Activated naive CD4-positive, alpha-beta T cell treated with anti-CD3 and anti-CD28 coated beads for 36 hours (primary cell): ENCODE data around the gene EEF1A1. TPM values are rescaled to one million over a fixed set of nuclear protein-coding genes. Genes with fewer than 3 reads are reported as not detected.
"Not testable (repeated sequence)": the region's sequence is repeated elsewhere in the genome, so short reads cannot be mapped to it uniquely, and the experiment has no call there.

ENCODE experiments used
- CTCF ChIA-PET: fragments of 350-600 bp; sonication (Branson Sonifier 250); formaldehyde crosslinking; loops from one replicate; lab custom pipeline; 2021; ENCODE audit warnings: antibody characterized with exemption; lab: Charles Lee
- DNase-seq: peaks from one replicate; pipeline ENCODE4 v3.0.0-alpha.2; 2020
- H3K27ac Mint-ChIP-seq: one replicate; pipeline ENCODE4 v1.8.0; 2021; ENCODE audit warnings: mild to moderate bottlenecking, mixed read lengths
- H3K27me3 Mint-ChIP-seq: one replicate; pipeline ENCODE4 v1.8.0; 2021; ENCODE audit warnings: low read depth, mixed read lengths
- H3K36me3 Mint-ChIP-seq: one replicate; pipeline ENCODE4 v1.8.0; 2021; ENCODE audit warnings: low read depth, mixed read lengths
- H3K4me1 Mint-ChIP-seq: one replicate; pipeline ENCODE4 v1.8.0; 2021; ENCODE audit warnings: low read depth, mixed read lengths
- H3K4me3 Mint-ChIP-seq: one replicate; pipeline ENCODE4 v1.8.0; 2021; ENCODE audit warnings: mild to moderate bottlenecking, moderate library complexity, mixed read lengths
- H3K9me3 Mint-ChIP-seq: one replicate; pipeline ENCODE4 v1.8.0; 2021; ENCODE audit warnings: mixed read lengths
- intact Hi-C: fragments of 100-400 bp; cut with micrococcal nuclease; formaldehyde crosslinking; loops from one replicate; pipeline ENCODE4 v1.15.1; 2023
- total RNA-seq, 2 experiments: library from RNA; stranded (reverse); gene quantifications; one replicate each; pipeline ENCODE4 v1.2.3, GENCODE V29; 2021

EEF1A1 gene
- total RNA-seq, 2 experiments from 2014 or later, result 18,342 to 18,732 TPM

- no peaks in the 10 kb centered on the region for H3K36me3 Mint-ChIP-seq
- H3K27ac Mint-ChIP-seq, result no peak overlapping the region
- intact Hi-C loops, result no loop called here
- H3K4me3 Mint-ChIP-seq, result no peak overlapping the region
- H3K4me1 Mint-ChIP-seq, result peaks cover 24% of the 10 kb centered on the region
- no peak for DNase-seq
- CTCF ChIA-PET, result interaction anchor here (2.4 kb wide), 1 partner anchor 54 kb away, joined by 8 read pairs; no protein-coding TSS in a partner anchor
- H3K27me3 Mint-ChIP-seq, result no peaks in the 10 kb centered on the region
- no peaks in the 10 kb centered on the region for H3K9me3 Mint-ChIP-seq
Observed at GRCh38 chr6:73556836-73557235, 36.0 kb upstream of the EEF1A1 start.

GRCh38 chr6:73555380-73555949 lies 34.6 kb upstream of the EEF1A1 start:
- H3K27ac Mint-ChIP-seq, DNase-seq, intact Hi-C loops, CTCF ChIA-PET, H3K9me3 Mint-ChIP-seq, H3K27me3 Mint-ChIP-seq, H3K4me3 Mint-ChIP-seq, H3K36me3 Mint-ChIP-seq: not testable (repeated sequence)
- H3K4me1 Mint-ChIP-seq, result peaks cover 18% of the 10 kb centered on the region

DNA sequence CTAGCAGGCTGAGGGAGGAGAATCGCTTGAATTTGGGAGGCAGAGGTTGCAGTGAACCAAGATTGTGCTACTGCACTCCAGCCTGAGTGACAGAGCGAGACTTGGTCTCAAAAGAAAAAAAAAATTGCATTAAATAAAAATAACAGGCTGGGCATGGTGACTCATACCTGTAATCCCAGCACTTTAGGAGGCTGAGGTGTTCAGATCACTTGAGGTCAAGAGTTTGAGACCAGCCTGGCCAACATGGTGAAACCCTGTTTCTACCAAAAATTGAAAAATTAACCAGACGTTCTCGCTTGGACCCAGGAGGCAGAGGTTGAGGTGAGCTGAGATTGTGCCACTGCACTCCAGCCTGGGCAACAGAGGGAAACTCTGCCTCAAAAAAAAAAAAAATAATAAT lies 30.3 kb upstream of the EEF1A1 start:
- H3K4me1 Mint-ChIP-seq, H3K36me3 Mint-ChIP-seq, intact Hi-C loops, H3K9me3 Mint-ChIP-seq, H3K27ac Mint-ChIP-seq, H3K27me3 Mint-ChIP-seq, H3K4me3 Mint-ChIP-seq, DNase-seq: not testable (repeated sequence)
- CTCF ChIA-PET, result interaction anchor here (0.6 kb wide), 1 partner anchor 52 kb away, joined by 3 read pairs; no protein-coding TSS in a partner anchor

GRCh38 chr6:73548458-73549446 lies 27.9 kb upstream of the EEF1A1 start:
- H3K9me3 Mint-ChIP-seq, result no peaks in the 10 kb centered on the region
- no peak for DNase-seq
- no peak overlapping the region for H3K4me3 Mint-ChIP-seq
- no peaks in the 10 kb centered on the region for H3K4me1 Mint-ChIP-seq
- no peaks in the 10 kb centered on the region for H3K36me3 Mint-ChIP-seq
- no peak overlapping the region for H3K27ac Mint-ChIP-seq
- H3K27me3 Mint-ChIP-seq, result no peaks in the 10 kb centered on the region
- CTCF ChIA-PET, result interaction anchor here (0.7 to 2.2 kb wide), 4 partner anchors 51 to 742 kb away, joined by 3 to 9 read pairs (median 3); no protein-coding TSS in a partner anchor
- intact Hi-C loops, result no loop called here

DNA sequence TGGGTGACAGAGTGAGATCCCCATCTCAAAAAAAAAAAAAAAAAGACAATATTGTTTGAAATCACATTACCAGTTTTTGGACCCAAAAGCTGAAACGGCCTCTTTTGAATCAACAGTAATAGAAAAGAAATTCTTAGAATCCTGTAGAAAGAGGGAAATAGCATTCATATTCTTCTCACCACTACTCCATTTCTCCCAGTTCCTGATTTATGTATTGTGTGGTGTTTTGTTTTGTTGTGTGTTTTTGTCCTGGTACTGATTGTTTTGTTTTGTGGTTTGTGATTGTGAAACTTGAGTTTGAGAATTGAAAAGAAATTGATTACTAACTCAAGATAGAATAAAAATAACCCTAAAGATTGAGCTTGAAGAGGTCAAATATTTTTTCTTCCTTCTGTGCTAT lies 26.2 kb upstream of the EEF1A1 start:
- Mint-ChIP-seq H3K4me1 (no peaks in the 10 kb centered on the region), H3K36me3 (no peaks in the 10 kb centered on the region), H3K4me3 (no peak overlapping the region), H3K9me3 (no peaks in the 10 kb centered on the region), H3K27ac (no peak overlapping the region), H3K27me3 (no peaks in the 10 kb centered on the region)
- intact Hi-C loops, result no loop called here
- CTCF ChIA-PET, result interaction anchor here (0.6 kb wide), 1 partner anchor 51 kb away, joined by 3 read pairs; no protein-coding TSS in a partner anchor
- no peak for DNase-seq

DNA sequence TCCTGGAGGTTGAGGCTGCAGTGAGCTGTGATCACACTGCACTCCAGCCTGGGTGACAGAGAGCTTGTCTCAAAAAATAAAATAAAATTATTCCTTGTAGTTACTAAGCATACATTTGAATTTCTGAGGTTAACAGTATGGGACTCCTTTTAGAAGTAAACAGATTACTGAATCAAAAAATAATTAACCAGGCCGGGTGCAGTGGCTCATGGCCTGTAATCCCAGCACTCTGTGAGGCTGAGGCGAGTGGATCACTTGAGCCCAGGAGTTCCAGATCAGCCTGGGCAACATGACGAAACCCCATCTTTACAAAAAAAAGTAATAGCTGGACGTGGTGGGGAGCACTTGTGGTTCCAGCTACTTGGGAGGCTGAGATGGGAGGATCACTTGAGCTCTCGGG lies 22.1 kb upstream of the EEF1A1 start:
- DNase-seq, result no peak
- H3K4me1 Mint-ChIP-seq, result no peaks in the 10 kb centered on the region
- H3K9me3 Mint-ChIP-seq, result no peaks in the 10 kb centered on the region
- no peaks in the 10 kb centered on the region for H3K36me3 Mint-ChIP-seq
- CTCF ChIA-PET, result interaction anchor here (0.7 to 1.4 kb wide), 4 partner anchors 35 to 145 kb away, joined by 3 to 9 read pairs (median 4); no protein-coding TSS in a partner anchor
- H3K27me3 Mint-ChIP-seq, result no peaks in the 10 kb centered on the region
- H3K4me3 Mint-ChIP-seq, result no peak overlapping the region
- no peak overlapping the region for H3K27ac Mint-ChIP-seq
- intact Hi-C loops, result no loop called here

GRCh38 chr6:73542481-73542880 lies 21.6 kb upstream of the EEF1A1 start:
- H3K9me3 Mint-ChIP-seq, H3K27ac Mint-ChIP-seq, H3K4me1 Mint-ChIP-seq, intact Hi-C loops, H3K4me3 Mint-ChIP-seq, H3K36me3 Mint-ChIP-seq, H3K27me3 Mint-ChIP-seq, DNase-seq: not testable (repeated sequence)
- CTCF ChIA-PET, result interaction anchor here (0.9 to 1.4 kb wide), 3 partner anchors 35 to 68 kb away, joined by 3 to 9 read pairs (median 4); no protein-coding TSS in a partner anchor

- intact Hi-C loops, result no loop called here
- Mint-ChIP-seq H3K27ac (peak overlapping the region; percentile 13), H3K36me3 (no peaks in the 10 kb centered on the region), H3K4me3 (no peak overlapping the region), H3K27me3 (no peaks in the 10 kb centered on the region), H3K9me3 (no peaks in the 10 kb centered on the region), H3K4me1 (no peaks in the 10 kb centered on the region)
- CTCF ChIA-PET, result interaction anchor here (0.6 kb wide), 1 partner anchor 112 kb away, joined by 3 read pairs; no protein-coding TSS in a partner anchor
- DNase-seq, result no peak
Observed at GRCh38 chr6:73538116-73538779, 17.4 kb upstream of the EEF1A1 start.

GRCh38 chr6:73537677-73538076 lies 16.8 kb upstream of the EEF1A1 start:
- CTCF ChIA-PET, result interaction anchor here (0.6 kb wide), 2 partner anchors 41 to 112 kb away, joined by 3 to 4 read pairs; no protein-coding TSS in a partner anchor
- peak overlapping the region; percentile 64 for H3K27ac Mint-ChIP-seq
- intact Hi-C loops, result no loop called here
- H3K4me1 Mint-ChIP-seq, result no peaks in the 10 kb centered on the region
- H3K27me3 Mint-ChIP-seq, result no peaks in the 10 kb centered on the region
- DNase-seq, result no peak
- no peak overlapping the region for H3K4me3 Mint-ChIP-seq
- no peaks in the 10 kb centered on the region for H3K36me3 Mint-ChIP-seq
- no peaks in the 10 kb centered on the region for H3K9me3 Mint-ChIP-seq

DNA sequence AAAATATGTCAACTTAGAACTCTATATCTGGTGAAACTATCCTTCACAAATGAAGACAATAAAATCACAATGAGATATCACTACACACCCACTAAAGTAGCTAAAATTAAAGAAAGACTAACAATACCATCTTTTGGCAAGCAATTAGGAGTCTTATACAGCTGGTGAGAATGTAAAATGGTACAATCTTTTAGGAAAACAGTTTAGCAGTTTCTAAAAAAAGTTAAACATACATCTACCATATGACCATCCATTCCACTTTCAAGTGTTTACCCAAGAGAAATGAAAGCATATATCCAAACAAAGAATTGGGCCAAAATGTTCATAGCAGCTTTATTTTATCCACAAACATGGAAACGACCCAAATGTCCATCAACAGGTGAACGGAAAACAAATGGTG lies 13.8 kb upstream of the EEF1A1 start:
- Mint-ChIP-seq H3K27ac (no peak overlapping the region), H3K36me3 (no peaks in the 10 kb centered on the region), H3K4me1 (no peaks in the 10 kb centered on the region), H3K9me3 (no peaks in the 10 kb centered on the region), H3K27me3 (no peaks in the 10 kb centered on the region), H3K4me3 (no peak overlapping the region)
- intact Hi-C loops, result no loop called here
- no peak for DNase-seq
- CTCF ChIA-PET, result interaction anchor here (0.7 kb wide), 1 partner anchor 39 kb away, joined by 3 read pairs; no protein-coding TSS in a partner anchor

GRCh38 chr6:73532293-73532692 lies 11.5 kb upstream of the EEF1A1 start:
- Mint-ChIP-seq H3K4me1 (no peaks in the 10 kb centered on the region), H3K27ac (no peak overlapping the region), H3K27me3 (no peaks in the 10 kb centered on the region), H3K9me3 (no peaks in the 10 kb centered on the region), H3K4me3 (no peak overlapping the region), H3K36me3 (no peaks in the 10 kb centered on the region)
- DNase-seq, result no peak
- CTCF ChIA-PET, result interaction anchor here (1.3 kb wide), 1 partner anchor 78 kb away, joined by 5 read pairs; no protein-coding TSS in a partner anchor
- intact Hi-C loops, result no loop called here

DNA sequence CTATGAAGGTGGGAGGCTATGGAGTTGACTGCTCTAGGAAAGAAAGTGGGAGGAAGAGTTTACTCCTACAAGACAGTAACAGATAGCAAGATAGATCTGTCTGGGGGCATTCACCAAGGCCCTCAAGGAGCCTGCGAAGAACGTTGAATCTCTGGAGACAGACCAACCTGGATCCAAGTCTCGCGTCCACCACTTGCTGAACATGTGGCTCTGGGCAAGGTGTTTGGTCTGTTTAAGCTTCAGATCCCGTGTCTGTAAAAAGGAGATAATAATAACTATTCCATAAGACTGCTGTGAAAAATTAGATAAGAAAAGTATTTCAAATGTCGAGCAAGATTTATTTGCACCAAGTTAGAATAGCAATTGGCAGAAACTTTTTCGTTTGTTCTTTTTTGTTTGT lies 8.1 kb upstream of the EEF1A1 start:
- H3K36me3 Mint-ChIP-seq, result no peaks in the 10 kb centered on the region

More for the DNA sequence above, 8.1 kb upstream of the EEF1A1 start:
- DNase-seq, result no peak
- intact Hi-C loops, result no loop called here
- Mint-ChIP-seq H3K27me3 (no peaks in the 10 kb centered on the region), H3K9me3 (no peaks in the 10 kb centered on the region), H3K4me3 (no peak overlapping the region), H3K27ac (no peak overlapping the region), H3K4me1 (peaks cover 7% of the 10 kb centered on the region)
- CTCF ChIA-PET, result no interaction called here
